ENCODE data around the gene SLC17A4. TPM values are rescaled to one million over a fixed set of nuclear protein-coding genes. Genes with fewer than 3 reads are reported as not detected.

The SLC17A4 gene
- total RNA-seq (not detected in 2 replicates), polyA plus RNA-seq (not detected in 2 replicates)

- no peaks in the 10 kb centered on the region for H3K4me1 ChIP-seq (ENCODE audit: low read depth)
- TF ChIP-seq CTCF (IDR thresholded peaks at IDR 0.05; ENCODE audit: low read depth, low read length): no peak
- H3K27ac ChIP-seq: no peak within 1 kb of the TSS
- no peak within 1 kb of the TSS for H3K4me3 ChIP-seq
- H3K27me3 ChIP-seq: peaks cover 3% of the 10 kb centered on the region
- no peaks in the 10 kb centered on the region for H3K9me3 ChIP-seq (ENCODE audit: low read depth)
- no peak for DNase-seq (ENCODE audit: low read depth in 1 of 2, low spot score in 1 of 2)
- H3K36me3 ChIP-seq: no peaks in the 10 kb centered on the region
Measured at GRCh38 chr6:25754535-25754934, at the start of gene SLC17A4. Gene SLC17A4 (plus strand): TSS chr6:25754742. CDS start chr6:25761963, 7,221 bp downstream.

GRCh38 chr6:25706314-25707014, 48.1 kb upstream of the SLC17A4 start:
- H3K36me3 ChIP-seq: no peaks in the 10 kb centered on the region
- H3K4me3 ChIP-seq: no peak overlapping the region
- H3K27ac ChIP-seq: no peak overlapping the region
- H3K4me1 ChIP-seq (ENCODE audit: low read depth): no peaks in the 10 kb centered on the region
- no peaks in the 10 kb centered on the region for H3K9me3 ChIP-seq (ENCODE audit: low read depth)
- peak; percentile 53 to 71 for DNase-seq (ENCODE audit: low read depth in 1 of 2, low spot score in 1 of 2)
- H3K27me3 ChIP-seq: peaks cover 5% of the 10 kb centered on the region
- TF ChIP-seq CTCF (IDR thresholded peaks at IDR 0.05; ENCODE audit: low read depth, low read length): no peak

- Histone ChIP-seq H3K9me3 (ENCODE audit: low read depth) (no peaks in the 10 kb centered on the region), H3K27ac (no peak overlapping the region), H3K36me3 (no peaks in the 10 kb centered on the region), H3K27me3 (no peaks in the 10 kb centered on the region), H3K4me3 (no peak overlapping the region), H3K4me1 (ENCODE audit: low read depth) (no peaks in the 10 kb centered on the region)
- no peak for DNase-seq (ENCODE audit: low read depth in 1 of 2, low spot score in 1 of 2)
- no peak for TF ChIP-seq CTCF (IDR thresholded peaks at IDR 0.05; ENCODE audit: low read depth, low read length)
Measured at GRCh38 chr6:25709761-25710160, 44.8 kb upstream of the SLC17A4 start.

GRCh38 chr6:25710287-25710686, 44.3 kb upstream of the SLC17A4 start:
- no peak for TF ChIP-seq CTCF (IDR thresholded peaks at IDR 0.05; ENCODE audit: low read depth, low read length)
- H3K27ac ChIP-seq: no peak overlapping the region
- no peak overlapping the region for H3K4me3 ChIP-seq
- H3K9me3 ChIP-seq (ENCODE audit: low read depth): no peaks in the 10 kb centered on the region
- no peaks in the 10 kb centered on the region for H3K27me3 ChIP-seq
- no peaks in the 10 kb centered on the region for H3K36me3 ChIP-seq
- DNase-seq (ENCODE audit: low read depth in 1 of 2, low spot score in 1 of 2): no peak
- no peaks in the 10 kb centered on the region for H3K4me1 ChIP-seq (ENCODE audit: low read depth)

GRCh38 chr6:25713824-25714223, 40.7 kb upstream of the SLC17A4 start:
- no peaks in the 10 kb centered on the region for H3K27me3 ChIP-seq

More at GRCh38 chr6:25713824-25714223, 40.7 kb upstream of the SLC17A4 start:
- Histone ChIP-seq H3K27ac (no peak overlapping the region), H3K36me3 (no peaks in the 10 kb centered on the region), H3K4me3 (no peak overlapping the region), H3K4me1 (ENCODE audit: low read depth) (no peaks in the 10 kb centered on the region), H3K9me3 (ENCODE audit: low read depth) (no peaks in the 10 kb centered on the region)
- TF ChIP-seq CTCF (IDR thresholded peaks at IDR 0.05; ENCODE audit: low read depth, low read length): no peak
- DNase-seq (ENCODE audit: low read depth in 1 of 2, low spot score in 1 of 2): peak in 1 of 2 donors; percentile 39

All from cardiac muscle cell (in vitro differentiated cells and primary cell).